ENCODE measurements around the gene CBFA2T3.
"Not testable (repeated sequence)": the region's sequence is repeated elsewhere in the genome, so short reads cannot be mapped to it uniquely, and the experiment has no call there.

CBFA2T3 gene

GRCh38 chr16:89013692-89014402 lies 36.8 kb upstream of the CBFA2T3 start:
- DNase-seq (ENCODE audit: low read depth, low spot score): no peak

GRCh38 chr16:89013111-89013510 lies 36.1 kb upstream of the CBFA2T3 start:
- H3K27ac ChIP-seq: no peak overlapping the region
- no peak for DNase-seq (ENCODE audit: low read depth, low spot score)

More at GRCh38 chr16:89013692-89014402, 36.8 kb upstream of the CBFA2T3 start:
- H3K27ac ChIP-seq: no peak overlapping the region

- DNase-seq (ENCODE audit: low read depth, low spot score): no peak
Measured at GRCh38 chr16:89012622-89012995, 35.6 kb upstream of the CBFA2T3 start.

GRCh38 chr16:89011909-89012621 lies 35.1 kb upstream of the CBFA2T3 start:
- no peak overlapping the region for H3K27ac ChIP-seq
- no peak for DNase-seq (ENCODE audit: low read depth, low spot score)

More at GRCh38 chr16:89012622-89012995, 35.6 kb upstream of the CBFA2T3 start:
- H3K27ac ChIP-seq: no peak overlapping the region

- no peak for DNase-seq (ENCODE audit: low read depth, low spot score)
- H3K27ac ChIP-seq: no peak overlapping the region
Measured at GRCh38 chr16:89010210-89010925, 33.4 kb upstream of the CBFA2T3 start.

- no peak for DNase-seq (ENCODE audit: low read depth, low spot score)
- no peak overlapping the region for H3K27ac ChIP-seq
Measured at GRCh38 chr16:89009343-89010209, 32.6 kb upstream of the CBFA2T3 start.

GRCh38 chr16:89008796-89009195 lies 31.8 kb upstream of the CBFA2T3 start:
- DNase-seq (ENCODE audit: low read depth, low spot score); H3K27ac ChIP-seq: not testable (repeated sequence)

- no peak for DNase-seq (ENCODE audit: low read depth, low spot score)
- no peak overlapping the region for H3K27ac ChIP-seq
Measured at GRCh38 chr16:89007371-89008249, 30.6 kb upstream of the CBFA2T3 start.

GRCh38 chr16:89006036-89006752 lies 29.2 kb upstream of the CBFA2T3 start:
- no peak overlapping the region for H3K27ac ChIP-seq
- DNase-seq (ENCODE audit: low read depth, low spot score): no peak

GRCh38 chr16:89005201-89006035 lies 28.4 kb upstream of the CBFA2T3 start:
- DNase-seq (ENCODE audit: low read depth, low spot score): no peak
- H3K27ac ChIP-seq: no peak overlapping the region

- no peak overlapping the region for H3K27ac ChIP-seq
- DNase-seq (ENCODE audit: low read depth, low spot score): no peak
Measured at GRCh38 chr16:89004209-89004831, 27.3 kb upstream of the CBFA2T3 start.

- H3K27ac ChIP-seq: no peak overlapping the region
- DNase-seq (ENCODE audit: low read depth, low spot score): no peak
Measured at GRCh38 chr16:89003831-89004208, 26.8 kb upstream of the CBFA2T3 start.

- no peak overlapping the region for H3K27ac ChIP-seq
- DNase-seq (ENCODE audit: low read depth, low spot score): no peak
Measured at GRCh38 chr16:89002851-89003830, 26.1 kb upstream of the CBFA2T3 start.

- not testable (repeated sequence) for H3K27ac ChIP-seq; DNase-seq (ENCODE audit: low read depth, low spot score)
Measured at GRCh38 chr16:89002081-89002480, 25.1 kb upstream of the CBFA2T3 start.

GRCh38 chr16:89001117-89002027 lies 24.4 kb upstream of the CBFA2T3 start:
- no peak for DNase-seq (ENCODE audit: low read depth, low spot score)
- no peak overlapping the region for H3K27ac ChIP-seq

All from epithelial cell of prostate (primary cell).